Prostate gland (tissue), 2 donors: ENCODE results near the gene CREB3L1.

Source experiments
- POLR2A ChIP-seq: fragments of 450-650 bp; IDR thresholded peaks from one replicate; pipeline ENCODE4 v1.6.1; 2016; ENCODE audit warnings: antibody characterized with exemption, mild to moderate bottlenecking
- POLR2AphosphoS5 ChIP-seq: sonication (generic); formaldehyde crosslinking; IDR thresholded peaks from one replicate; pipeline ENCODE4 v1.6.1; 2017; ENCODE audit warnings: antibody characterized with exemption
- TF ChIP-seq, protein P1 (sequence below), 4 experiments: fragments of 200-600 bp in 2 of 4; fragments of 450-650 bp in 2 of 4; sonication (generic) in 2 of 4; IDR thresholded peaks; 1 replicate in 3 of 4; 2 replicates in 1 of 4; pipeline ENCODE4 v1.5.1; 2016 to 2019; ENCODE audit warnings: antibody characterized with exemption in 4 of 4, mild to moderate bottlenecking in 2 of 4, moderate library complexity in 2 of 4

DNA sequence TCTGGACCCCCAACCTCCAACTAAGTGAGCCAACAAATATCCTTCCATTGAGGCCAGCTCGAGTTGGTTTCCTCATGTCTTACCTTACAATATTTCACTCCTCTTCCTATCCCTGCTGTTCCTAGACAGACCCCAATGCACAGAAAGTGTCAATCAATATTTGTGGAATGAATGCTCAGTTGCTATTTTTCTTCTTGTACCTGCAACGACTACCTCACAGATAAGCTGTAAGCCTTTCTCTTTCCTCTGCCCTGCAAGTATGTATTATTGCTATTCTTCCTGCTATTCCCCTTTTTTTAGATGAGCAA, 26.8 kb upstream of the CREB3L1 start:
- TF ChIP-seq POLR2AphosphoS5 (no peak), POLR2A (no peak)
- TF ChIP-seq, protein P1, sequence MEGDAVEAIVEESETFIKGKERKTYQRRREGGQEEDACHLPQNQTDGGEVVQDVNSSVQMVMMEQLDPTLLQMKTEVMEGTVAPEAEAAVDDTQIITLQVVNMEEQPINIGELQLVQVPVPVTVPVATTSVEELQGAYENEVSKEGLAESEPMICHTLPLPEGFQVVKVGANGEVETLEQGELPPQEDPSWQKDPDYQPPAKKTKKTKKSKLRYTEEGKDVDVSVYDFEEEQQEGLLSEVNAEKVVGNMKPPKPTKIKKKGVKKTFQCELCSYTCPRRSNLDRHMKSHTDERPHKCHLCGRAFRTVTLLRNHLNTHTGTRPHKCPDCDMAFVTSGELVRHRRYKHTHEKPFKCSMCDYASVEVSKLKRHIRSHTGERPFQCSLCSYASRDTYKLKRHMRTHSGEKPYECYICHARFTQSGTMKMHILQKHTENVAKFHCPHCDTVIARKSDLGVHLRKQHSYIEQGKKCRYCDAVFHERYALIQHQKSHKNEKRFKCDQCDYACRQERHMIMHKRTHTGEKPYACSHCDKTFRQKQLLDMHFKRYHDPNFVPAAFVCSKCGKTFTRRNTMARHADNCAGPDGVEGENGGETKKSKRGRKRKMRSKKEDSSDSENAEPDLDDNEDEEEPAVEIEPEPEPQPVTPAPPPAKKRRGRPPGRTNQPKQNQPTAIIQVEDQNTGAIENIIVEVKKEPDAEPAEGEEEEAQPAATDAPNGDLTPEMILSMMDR (IDR thresholded peaks at IDR 0.05) = no peak
